Lung (tissue), 12 donors: Measurements from ENCODE around the gene LRRC8C. TPM values are rescaled to one million over a fixed set of nuclear protein-coding genes. Genes with fewer than 3 reads are reported as not detected.

Experiments used
- ATAC-seq: fragments of 200-7000 bp; cut with Tn5 transposase; one replicate; pipeline ENCODE4 v1.9.1; 2020; ENCODE audit warnings: moderate number of reproducible peaks; ENCODE audit not compliant: insufficient read depth, low FRiP score
- DNase-seq, 3 donors: peaks; one replicate each; pipeline ENCODE4 v3.0.0-alpha.2; 2013 to 2017
- H3K27ac ChIP-seq, 2 donors: one replicate each; pipeline ENCODE4 v1.5.1; 2013; ENCODE audit warnings: mild to moderate bottlenecking in 2 of 2, moderate library complexity in 2 of 2, control low read depth in 1 of 2, inconsistent platforms in 1 of 2, low read depth in 1 of 2, low read length in 1 of 2
- H3K27me3 ChIP-seq, 3 donors: one replicate each; pipeline ENCODE4 v1.5.1; 2013; ENCODE audit warnings: low read length in 2 of 3; ENCODE audit not compliant: control insufficient read depth in 3 of 3, insufficient read depth in 3 of 3
- H3K36me3 ChIP-seq, 4 donors: one replicate each; pipeline ENCODE4 v1.5.1; 2013; ENCODE audit warnings: low read length in 4 of 4, mild to moderate bottlenecking in 1 of 4, moderate library complexity in 1 of 4; ENCODE audit not compliant: control insufficient read depth in 4 of 4, insufficient read depth in 4 of 4
- H3K4me1 ChIP-seq, 5 donors: one replicate each; pipeline ENCODE4 v1.5.1; 2013; ENCODE audit warnings: low read length in 5 of 5, mild to moderate bottlenecking in 2 of 5, moderate library complexity in 1 of 5; ENCODE audit not compliant: control insufficient read depth in 5 of 5, insufficient read depth in 5 of 5
- H3K4me3 ChIP-seq: one replicate; pipeline ENCODE4 v1.5.1; 2013; ENCODE audit warnings: mild to moderate bottlenecking, control low read depth, moderate library complexity
- H3K9ac ChIP-seq, 2 donors: one replicate each; pipeline ENCODE4 v1.5.1; 2013; ENCODE audit warnings: low read length in 2 of 2, control low read depth in 1 of 2; ENCODE audit not compliant: insufficient read depth in 1 of 2
- H3K9me3 ChIP-seq, 4 donors: one replicate each; pipeline ENCODE4 v1.5.1; 2013; ENCODE audit warnings: low read length in 3 of 4, mild to moderate bottlenecking in 1 of 4, moderate library complexity in 1 of 4; ENCODE audit not compliant: control insufficient read depth in 4 of 4, insufficient read depth in 3 of 4
- CTCF ChIP-seq: IDR thresholded peaks from 2 replicates; pipeline ENCODE4 v1.5.1; 2012; ENCODE audit warnings: mild to moderate bottlenecking; ENCODE audit errors: control extremely low read depth, extremely low read depth
- WGBS, 2 donors: extraction: QIAGEN DNeasy Blood & Tissue Kit; methylation state at CpG; one replicate each; pipeline ENCODE4 v1.1.7; 2013; 5-methylcytosine and 5-hydroxymethylcytosine counted together
- polyA plus RNA-seq, 2 donors: library from polyadenylated mRNA; stranded (reverse); fragments of 200-250 nt; gene quantifications; one replicate each; pipeline ENCODE4 v1.2.1, GENCODE V29; 2013
- total RNA-seq, 2 donors: library from RNA; depleted of rRNA in 1 of 2; stranded (reverse); fragments of >200 nt in 1 of 2; gene quantifications; one replicate each; pipeline ENCODE4 v1.2.1, GENCODE V29; 2014 to 2021
- donor health status: control.
- donor health status: control.
- donor health status: Bipolar disorder and iron deficiency.
- donor health status: healthy.
- donor health status: DM: yes; HTN: yes; CAD: no.

LRRC8C gene
- total and polyA plus RNA-seq, 4 donors = 3.3 to 11.7 (median 6.9) TPM

DNA sequence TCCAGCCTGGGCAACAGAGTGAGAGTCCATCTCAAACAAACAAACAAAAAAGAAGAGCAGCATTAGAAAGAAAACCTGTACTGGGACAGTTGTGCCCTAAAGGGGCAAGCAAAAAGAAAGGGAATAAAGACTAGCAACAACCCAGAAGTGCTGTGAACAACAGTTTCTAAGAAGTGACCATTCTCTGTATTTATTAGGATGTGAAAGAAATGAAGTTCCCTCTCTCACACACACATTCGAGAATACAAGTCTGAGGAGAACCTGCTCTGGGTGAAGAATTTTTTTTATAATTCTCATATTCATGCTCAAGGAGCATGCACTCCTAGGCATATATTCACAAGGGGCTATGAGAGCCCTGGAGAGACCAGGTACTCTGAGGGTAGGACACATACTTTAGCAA is 128.4 kb downstream of the LRRC8C start:
- Histone ChIP-seq H3K27ac (no peak overlapping the region), H3K9me3 (no peaks in the 10 kb centered on the region), H3K4me3 (no peak overlapping the region), H3K4me1 (peaks cover 6 to 47% (median 12%) of the 10 kb centered on the region in 5 donors), H3K36me3 (no peaks in the 10 kb centered on the region), H3K27me3 (peaks cover 0 to 11% (median 11%) of the 10 kb centered on the region in 3 donors), H3K9ac (no peak overlapping the region)
- ATAC-seq = no peak
- TF ChIP-seq CTCF = no peak
- WGBS, 2 donors = 60 to 64% methylated on average over 1 of the region's 1 CpG
- DNase-seq = no peak

DNA sequence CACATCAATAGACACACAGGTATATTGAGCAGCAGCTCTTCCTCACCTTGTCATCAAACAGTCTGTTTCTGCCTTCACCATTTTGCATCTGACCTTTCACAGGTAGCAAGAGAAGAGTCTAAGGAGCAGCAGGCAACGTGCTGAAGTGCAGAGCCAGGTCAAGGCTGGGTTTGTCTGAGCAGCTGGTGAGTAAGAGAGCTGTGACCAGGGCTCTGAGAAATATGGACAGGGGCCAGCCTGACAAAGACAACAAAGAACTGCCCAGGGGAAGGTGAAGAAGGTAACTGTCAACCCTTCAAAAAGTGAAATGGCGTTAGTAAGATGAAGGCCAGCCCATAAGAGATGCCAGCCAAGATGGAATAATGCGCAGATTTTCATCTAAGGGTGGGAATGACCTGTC is 129.0 kb downstream of the LRRC8C start:
- ATAC-seq = no peak
- 73 to 90% methylated on average over 3 of the region's 3 CpGs for WGBS, 2 donors

GRCh38 chr1:89762386-89762778 is 129.5 kb downstream of the LRRC8C start:
- 43 to 63% methylated on average over 13 of the region's 13 CpGs for WGBS, 2 donors
- DNase-seq = no peak
- Histone ChIP-seq H3K27ac (peak overlapping the region in 1 of 2 donors; percentile 17), H3K9me3 (no peaks in the 10 kb centered on the region), H3K9ac (no peak overlapping the region), H3K36me3 (no peaks in the 10 kb centered on the region), H3K4me1 (peaks cover 2 to 38% (median 9%) of the 10 kb centered on the region in 5 donors), H3K27me3 (peaks cover 0 to 14% (median 11%) of the 10 kb centered on the region in 3 donors), H3K4me3 (no peak overlapping the region)
- ATAC-seq = no peak
- TF ChIP-seq CTCF = no peak

More for the DNA sequence above, 129.0 kb downstream of the LRRC8C start:
- Histone ChIP-seq H3K9me3 (no peaks in the 10 kb centered on the region), H3K9ac (no peak overlapping the region), H3K27me3 (peaks cover 0 to 14% (median 11%) of the 10 kb centered on the region in 3 donors), H3K4me1 (peaks cover 3 to 43% (median 9%) of the 10 kb centered on the region in 5 donors), H3K36me3 (no peaks in the 10 kb centered on the region), H3K27ac (no peak overlapping the region), H3K4me3 (no peak overlapping the region)
- DNase-seq = no peak
- no peak for TF ChIP-seq CTCF
